ENCODE data around the gene CERKL. TPM values are rescaled to one million over a fixed set of nuclear protein-coding genes. Genes with fewer than 3 reads are reported as not detected.
"Not testable (repeated sequence)": the region's sequence is repeated elsewhere in the genome, so short reads cannot be mapped to it uniquely, and the experiment has no call there.

CERKL gene, protein sequence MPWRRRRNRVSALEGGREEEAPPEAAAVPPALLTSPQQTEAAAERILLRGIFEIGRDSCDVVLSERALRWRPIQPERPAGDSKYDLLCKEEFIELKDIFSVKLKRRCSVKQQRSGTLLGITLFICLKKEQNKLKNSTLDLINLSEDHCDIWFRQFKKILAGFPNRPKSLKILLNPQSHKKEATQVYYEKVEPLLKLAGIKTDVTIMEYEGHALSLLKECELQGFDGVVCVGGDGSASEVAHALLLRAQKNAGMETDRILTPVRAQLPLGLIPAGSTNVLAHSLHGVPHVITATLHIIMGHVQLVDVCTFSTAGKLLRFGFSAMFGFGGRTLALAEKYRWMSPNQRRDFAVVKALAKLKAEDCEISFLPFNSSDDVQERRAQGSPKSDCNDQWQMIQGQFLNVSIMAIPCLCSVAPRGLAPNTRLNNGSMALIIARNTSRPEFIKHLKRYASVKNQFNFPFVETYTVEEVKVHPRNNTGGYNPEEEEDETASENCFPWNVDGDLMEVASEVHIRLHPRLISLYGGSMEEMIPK
- 8.3 TPM for polyA plus RNA-seq (2012; ENCODE audit: low read depth, missing spikeins)

DNA sequence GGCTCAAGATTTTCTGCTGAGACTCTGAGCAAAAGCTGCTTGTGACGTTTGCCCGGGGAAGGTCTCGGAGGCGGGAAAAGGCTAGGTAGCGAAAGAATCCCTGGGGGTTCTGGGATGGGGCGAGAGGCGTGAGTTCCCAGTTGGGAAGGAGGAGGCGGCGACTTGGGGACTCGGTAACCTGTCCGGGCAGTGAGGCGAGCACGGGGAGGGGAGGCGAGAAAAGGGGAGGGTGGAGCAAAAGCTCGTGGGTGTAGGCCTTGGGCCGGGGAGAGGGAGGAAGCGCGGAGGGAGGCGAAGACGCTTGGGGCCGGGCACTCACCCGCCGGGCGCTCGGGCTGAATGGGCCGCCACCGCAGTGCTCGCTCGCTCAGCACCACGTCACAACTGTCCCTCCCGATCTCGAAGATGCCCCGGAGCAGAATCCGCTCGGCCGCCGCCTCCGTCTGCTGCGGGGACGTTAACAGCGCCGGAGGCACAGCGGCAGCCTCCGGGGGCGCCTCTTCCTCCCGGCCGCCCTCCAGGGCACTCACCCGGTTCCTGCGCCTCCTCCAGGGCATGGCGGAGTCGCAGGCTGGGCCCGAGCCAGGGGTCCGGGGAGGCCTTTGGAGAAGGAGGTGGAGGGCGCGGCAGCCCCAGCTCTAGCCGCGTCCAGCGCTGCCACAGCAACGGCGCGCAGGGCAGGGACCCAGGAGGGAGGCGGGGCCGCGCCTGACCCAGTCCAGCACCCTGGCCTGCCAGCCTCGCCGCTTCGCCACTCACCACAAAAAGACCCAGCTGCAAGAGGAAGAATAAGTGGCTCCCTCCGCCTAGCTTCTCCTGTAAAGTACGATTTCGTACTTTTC, at the start of gene CERKL:
TSS of gene CERKL (minus strand) at position 656 of the 842 bp plus-strand sequence. CDS start at position 557, 99 bp downstream.
- peak; percentile 47 for DNase-seq (ENCODE audit: insufficient read length, low spot score)
- TF ChIP-seq POLR2AphosphoS5 (IDR thresholded peaks at IDR 0.05; ENCODE audit: low read depth, low read length) (no peak), SPI1 (IDR thresholded peaks at IDR 0.05; ENCODE audit: low read depth, low read length) (no peak), TAF1 (IDR thresholded peaks at IDR 0.05; ENCODE audit: low read depth, low read length) (no peak)
- peak; percentile 54 for FAIRE-seq

DNA sequence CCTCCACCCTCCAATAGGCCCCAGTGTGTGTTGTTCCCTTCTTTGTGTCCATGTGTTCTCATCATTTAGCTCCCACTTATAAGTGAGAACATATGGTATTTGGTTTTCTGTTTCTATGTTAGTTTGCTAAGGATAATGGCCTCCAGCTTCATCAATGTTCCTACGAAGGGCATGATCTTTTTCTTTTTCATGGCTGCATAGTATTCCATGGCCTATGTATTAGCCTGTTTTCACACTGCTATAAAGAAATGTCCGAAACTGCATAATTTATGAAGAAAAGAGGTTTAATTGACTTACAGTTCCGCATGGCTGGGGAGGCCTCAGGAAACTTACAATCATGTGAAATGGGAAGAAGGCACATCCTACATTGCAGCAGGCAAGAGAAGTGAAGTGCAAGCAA, 45.6 kb upstream of the CERKL start:
- FAIRE-seq; DNase-seq (ENCODE audit: insufficient read length, low spot score): not testable (repeated sequence)

- FAIRE-seq (no peak), DNase-seq (ENCODE audit: insufficient read length, low spot score) (no peak)
- TF ChIP-seq TAF1 (IDR thresholded peaks at IDR 0.05; ENCODE audit: low read depth, low read length): no peak
- TF ChIP-seq POLR2AphosphoS5 (IDR thresholded peaks at IDR 0.05; ENCODE audit: low read depth, low read length): no peak
- no peak for TF ChIP-seq PAX5 (IDR thresholded peaks at IDR 0.05; ENCODE audit: insufficient read depth, low read length, severe bottlenecking)
- no peak for TF ChIP-seq SPI1 (IDR thresholded peaks at IDR 0.05; ENCODE audit: low read depth, low read length)
- TF ChIP-seq POLR2A (IDR thresholded peaks at IDR 0.05; ENCODE audit: low read depth, low read length): no peak
- TF ChIP-seq POU2F2 (IDR thresholded peaks at IDR 0.05; ENCODE audit: low read depth, low read length): no peak
Measured at GRCh38 chr2:181698223-181698622, 41.3 kb upstream of the CERKL start.

GRCh38 chr2:181697571-181697970, 40.7 kb upstream of the CERKL start:
- no peak for TF ChIP-seq POU2F2 (IDR thresholded peaks at IDR 0.05; ENCODE audit: low read depth, low read length)
- no peak for TF ChIP-seq POLR2A (IDR thresholded peaks at IDR 0.05; ENCODE audit: low read depth, low read length)
- TF ChIP-seq SPI1 (IDR thresholded peaks at IDR 0.05; ENCODE audit: low read depth, low read length): peak; percentile 28; the same call in 1 of the 2 replicates
- DNase-seq (ENCODE audit: insufficient read length, low spot score) (no peak), FAIRE-seq (no peak)

DNA sequence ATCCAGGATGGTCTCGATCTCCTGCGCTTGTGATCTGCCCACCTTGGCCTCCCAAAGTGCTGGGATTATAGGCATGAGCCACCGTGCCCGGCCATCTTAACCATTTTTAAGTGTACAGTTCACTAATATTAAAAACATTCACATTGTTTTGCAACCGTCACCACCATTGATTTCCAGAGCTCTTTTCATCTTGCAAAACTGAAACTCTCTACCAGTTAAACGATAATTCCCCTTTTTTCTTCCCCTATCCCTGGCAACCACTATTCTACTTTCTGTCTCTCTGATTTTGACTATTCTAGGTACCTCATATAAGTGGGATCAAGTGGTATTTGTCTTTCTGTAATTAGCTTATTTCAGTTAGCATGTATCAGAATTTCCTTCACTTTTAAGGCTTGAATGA, 40.2 kb upstream of the CERKL start:
- no peak for TF ChIP-seq POLR2AphosphoS5 (IDR thresholded peaks at IDR 0.05; ENCODE audit: low read depth, low read length)
- no peak for TF ChIP-seq TAF1 (IDR thresholded peaks at IDR 0.05; ENCODE audit: low read depth, low read length)
- TF ChIP-seq PAX5 (IDR thresholded peaks at IDR 0.05; ENCODE audit: insufficient read depth, low read length, severe bottlenecking): no peak
- no peak for TF ChIP-seq POLR2A (IDR thresholded peaks at IDR 0.05; ENCODE audit: low read depth, low read length)
- no peak for TF ChIP-seq SPI1 (IDR thresholded peaks at IDR 0.05; ENCODE audit: low read depth, low read length)
- DNase-seq (ENCODE audit: insufficient read length, low spot score) (no peak), FAIRE-seq (no peak)

GRCh38 chr2:181694271-181694670, 37.4 kb upstream of the CERKL start:
- no peak for FAIRE-seq

DNA sequence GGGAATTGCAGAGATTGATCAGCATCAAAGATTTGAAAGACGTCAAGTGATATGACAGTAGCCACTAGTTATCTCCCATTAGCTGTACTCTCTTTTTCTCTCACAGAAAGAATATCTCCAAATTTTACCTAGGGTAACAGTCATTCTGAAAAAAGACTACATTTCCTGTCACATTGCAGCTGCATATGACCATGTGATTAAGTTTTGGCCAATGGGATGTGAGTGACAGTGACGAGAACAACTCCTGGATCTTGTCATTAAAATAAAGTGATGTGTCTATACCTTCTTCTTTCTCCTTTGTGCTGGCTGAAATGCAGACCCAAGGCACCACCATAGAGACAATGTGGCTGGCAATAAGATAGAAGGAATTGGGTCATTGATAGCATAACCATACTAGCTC, 34.0 kb upstream of the CERKL start:
- DNase-seq (ENCODE audit: insufficient read length, low spot score): no peak
- no peak for FAIRE-seq
- TF ChIP-seq TAF1 (IDR thresholded peaks at IDR 0.05; ENCODE audit: low read depth, low read length) (no peak), POLR2A (IDR thresholded peaks at IDR 0.05; ENCODE audit: low read depth, low read length) (no peak), SPI1 (IDR thresholded peaks at IDR 0.05; ENCODE audit: low read depth, low read length) (no peak), POLR2AphosphoS5 (IDR thresholded peaks at IDR 0.05; ENCODE audit: low read depth, low read length) (no peak), POU2F2 (IDR thresholded peaks at IDR 0.05; ENCODE audit: low read depth, low read length) (no peak), PAX5 (IDR thresholded peaks at IDR 0.05; ENCODE audit: insufficient read depth, low read length, severe bottlenecking) (no peak)

More at GRCh38 chr2:181694271-181694670, 37.4 kb upstream of the CERKL start:
- no peak for DNase-seq (ENCODE audit: insufficient read length, low spot score)
- TF ChIP-seq TAF1 (IDR thresholded peaks at IDR 0.05; ENCODE audit: low read depth, low read length): no peak
- no peak for TF ChIP-seq POU2F2 (IDR thresholded peaks at IDR 0.05; ENCODE audit: low read depth, low read length)
- TF ChIP-seq POLR2AphosphoS5 (IDR thresholded peaks at IDR 0.05; ENCODE audit: low read depth, low read length): no peak
- TF ChIP-seq POLR2A (IDR thresholded peaks at IDR 0.05; ENCODE audit: low read depth, low read length): no peak
- no peak for TF ChIP-seq PAX5 (IDR thresholded peaks at IDR 0.05; ENCODE audit: insufficient read depth, low read length, severe bottlenecking)
- TF ChIP-seq SPI1 (IDR thresholded peaks at IDR 0.05; ENCODE audit: low read depth, low read length): no peak

DNA sequence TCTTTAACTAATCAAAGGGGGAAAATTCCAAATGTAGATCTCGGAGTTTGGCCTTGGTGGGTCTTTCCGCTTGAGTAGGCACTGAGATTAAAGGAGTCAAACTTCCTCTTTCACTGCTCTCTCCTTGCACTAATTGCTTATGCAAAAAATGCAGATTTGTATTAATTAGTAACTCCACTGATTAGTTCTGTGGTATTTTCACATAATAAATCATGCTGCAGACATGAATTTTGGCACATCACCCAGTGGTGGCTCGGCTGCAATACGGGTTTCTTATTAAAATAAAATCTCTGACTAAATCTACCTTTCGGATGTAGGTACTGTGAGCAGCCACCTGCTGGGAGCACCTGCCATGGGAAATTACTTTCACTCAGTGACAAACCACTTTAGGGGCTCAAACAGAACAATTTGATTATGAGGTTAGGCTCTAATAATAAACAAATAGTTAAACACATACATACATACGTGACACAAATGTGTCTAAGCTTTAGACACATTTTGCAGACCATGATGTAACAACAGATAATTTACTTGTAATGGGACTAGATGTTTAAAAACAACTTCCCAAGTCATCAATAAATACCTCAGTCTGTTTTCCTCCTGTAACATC, 29.8 kb upstream of the CERKL start:
- no peak for TF ChIP-seq POU2F2 (IDR thresholded peaks at IDR 0.05; ENCODE audit: low read depth, low read length)
- TF ChIP-seq POLR2A (IDR thresholded peaks at IDR 0.05; ENCODE audit: low read depth, low read length): no peak
- no peak for TF ChIP-seq POLR2AphosphoS5 (IDR thresholded peaks at IDR 0.05; ENCODE audit: low read depth, low read length)
- TF ChIP-seq PAX5 (IDR thresholded peaks at IDR 0.05; ENCODE audit: insufficient read depth, low read length, severe bottlenecking): no peak
- TF ChIP-seq SPI1 (IDR thresholded peaks at IDR 0.05; ENCODE audit: low read depth, low read length): no peak
- no peak for TF ChIP-seq TAF1 (IDR thresholded peaks at IDR 0.05; ENCODE audit: low read depth, low read length)
- FAIRE-seq (no peak), DNase-seq (ENCODE audit: insufficient read length, low spot score) (no peak)

- DNase-seq (ENCODE audit: insufficient read length, low spot score): no peak
- FAIRE-seq: no peak
- no peak for TF ChIP-seq POU2F2 (IDR thresholded peaks at IDR 0.05; ENCODE audit: low read depth, low read length)
- TF ChIP-seq POLR2A (IDR thresholded peaks at IDR 0.05; ENCODE audit: low read depth, low read length): no peak
- TF ChIP-seq POLR2AphosphoS5 (IDR thresholded peaks at IDR 0.05; ENCODE audit: low read depth, low read length): no peak
- TF ChIP-seq TAF1 (IDR thresholded peaks at IDR 0.05; ENCODE audit: low read depth, low read length): no peak
Measured at GRCh38 chr2:181685150-181685688, 28.3 kb upstream of the CERKL start.

All from GM12891 (cell line).